ENCODE measurements around the gene ITPRIP. TPM values are rescaled to one million over a fixed set of nuclear protein-coding genes. Genes with fewer than 3 reads are reported as not detected.

Gene ITPRIP
- total RNA-seq, 1 donor from 2014 or later = 35.5 TPM

GRCh38 chr10:104326991-104327610, 11.2 kb downstream of the ITPRIP start:
- no peak for DNase-seq (ENCODE audit: low read depth in 2 of 2)

- peak in 1 of 2 donors; percentile 74 for DNase-seq (ENCODE audit: low read depth in 2 of 2)
These were observed 12.5 kb downstream of the ITPRIP start for GRCh38 chr10:104325436-104326435.

- DNase-seq (ENCODE audit: low read depth in 2 of 2) = no peak
These were observed 13.3 kb downstream of the ITPRIP start for GRCh38 chr10:104324931-104325330.

GRCh38 chr10:104324221-104324686, 14.0 kb downstream of the ITPRIP start:
- DNase-seq (ENCODE audit: low read depth in 2 of 2) = no peak

- DNase-seq (ENCODE audit: low read depth in 2 of 2) = no peak
These were observed 14.5 kb downstream of the ITPRIP start for GRCh38 chr10:104323760-104324201.

GRCh38 chr10:104323085-104323484, 15.2 kb downstream of the ITPRIP start:
- DNase-seq (ENCODE audit: low read depth in 2 of 2) = no peak

GRCh38 chr10:104322416-104322782, 15.9 kb downstream of the ITPRIP start:
- DNase-seq (ENCODE audit: low read depth in 2 of 2) = no peak

GRCh38 chr10:104321725-104322415, 16.4 kb downstream of the ITPRIP start:
- DNase-seq (ENCODE audit: low read depth in 2 of 2) = no peak

- no peak for DNase-seq (ENCODE audit: low read depth in 2 of 2)
These were observed 17.0 kb downstream of the ITPRIP start for GRCh38 chr10:104321226-104321625.

- DNase-seq (ENCODE audit: low read depth in 2 of 2) = no peak
These were observed 19.2 kb downstream of the ITPRIP start for GRCh38 chr10:104318810-104319741.

GRCh38 chr10:104318326-104318725, 19.9 kb downstream of the ITPRIP start:
- no peak for DNase-seq (ENCODE audit: low read depth in 2 of 2)

GRCh38 chr10:104317726-104318299, 20.5 kb downstream of the ITPRIP start:
- no peak for DNase-seq (ENCODE audit: low read depth in 2 of 2)

GRCh38 chr10:104317269-104317710, 21.0 kb downstream of the ITPRIP start:
- no peak for DNase-seq (ENCODE audit: low read depth in 2 of 2)

- DNase-seq (ENCODE audit: low read depth in 2 of 2) = no peak
These were observed 21.8 kb downstream of the ITPRIP start for GRCh38 chr10:104316321-104317099.

GRCh38 chr10:104315486-104315921, 22.8 kb downstream of the ITPRIP start:
- no peak for DNase-seq (ENCODE audit: low read depth in 2 of 2)

- DNase-seq (ENCODE audit: low read depth in 2 of 2) = no peak
These were observed 23.4 kb downstream of the ITPRIP start for GRCh38 chr10:104314591-104315485.

GRCh38 chr10:104311184-104311720, 27.0 kb downstream of the ITPRIP start:
- DNase-seq (ENCODE audit: low read depth in 2 of 2) = no peak

Data from lung microvascular endothelial cell (primary cell).